ENCODE data around the gene SUCLA2. TPM values are rescaled to one million over a fixed set of nuclear protein-coding genes. Genes with fewer than 3 reads are reported as not detected.

Gene SUCLA2
- polyA plus RNA-seq, 3 donors, result 15.0 to 37.2 (median 34.3) TPM

DNA sequence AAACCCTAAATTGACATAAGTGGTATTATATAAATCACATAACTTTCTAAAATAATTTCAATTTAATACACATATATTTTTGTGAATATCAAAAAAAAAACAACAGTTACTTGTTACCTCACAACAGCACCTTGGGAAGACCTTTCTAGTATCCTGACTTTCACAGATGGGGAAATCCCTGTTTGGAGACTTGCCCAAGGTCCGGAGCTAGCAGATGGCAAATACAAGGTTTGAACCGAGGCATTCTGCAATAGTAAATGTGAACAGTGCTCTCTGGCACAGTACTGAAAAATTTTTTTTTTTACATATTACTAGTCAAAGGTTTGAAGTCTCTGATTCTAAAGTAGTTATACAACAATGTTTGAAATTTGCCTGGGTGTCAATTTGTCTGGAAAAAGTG, 104.5 kb downstream of the SUCLA2 start:
- no peak overlapping the region for H3K4me3 ChIP-seq (replicated peaks in 1 of 3; ENCODE audit: low read depth in 2 of 3, low read length in 3 of 3)
- H3K4me3 Mint-ChIP-seq, result no peak overlapping the region

GRCh38 chr13:47896111-47896510, 105.0 kb downstream of the SUCLA2 start:
- WGBS (ENCODE audit: insufficient coverage), result 83% methylated on average over 5 of the region's 5 CpGs
- no peaks in the 10 kb centered on the region for H3K36me3 ChIP-seq (replicated peaks in 1 of 2; ENCODE audit: control insufficient read depth in 1 of 2, insufficient read depth in 2 of 2, low read length in 2 of 2)
- H3K27ac ChIP-seq (ENCODE audit: low read depth in 1 of 2, low read length in 2 of 2), result no peak overlapping the region
- Mint-ChIP-seq H3K9me3 (peaks cover 0 to 11% (median 3%) of the 10 kb centered on the region in 7 donors), H3K4me3 (no peak overlapping the region), H3K27me3 (ENCODE audit: low read depth in 3 of 3) (peaks cover 0 to 2% (median 2%) of the 10 kb centered on the region in 3 donors), H3K36me3 (peaks cover 0 to 2% of the 10 kb centered on the region in 2 donors), H3K27ac (no peak overlapping the region), H3K4me1 (no peaks in the 10 kb centered on the region)
- no peak for DNase-seq
- no peaks in the 10 kb centered on the region for H3K79me2 ChIP-seq (ENCODE audit: insufficient read depth, low read length)
- no peaks in the 10 kb centered on the region for H3K4me1 ChIP-seq (ENCODE audit: control insufficient read depth in 1 of 2, insufficient read depth in 2 of 2, low read length in 2 of 2)
- no peaks in the 10 kb centered on the region for H4K20me1 ChIP-seq (ENCODE audit: insufficient read depth, low read length)
- intact Hi-C loops (cut with micrococcal nuclease), result no loop called here
- no peaks in the 10 kb centered on the region for H3K27me3 ChIP-seq (ENCODE audit: control insufficient read depth in 2 of 2, insufficient read depth in 2 of 2, low read length in 2 of 2)
- TF ChIP-seq, protein P1, sequence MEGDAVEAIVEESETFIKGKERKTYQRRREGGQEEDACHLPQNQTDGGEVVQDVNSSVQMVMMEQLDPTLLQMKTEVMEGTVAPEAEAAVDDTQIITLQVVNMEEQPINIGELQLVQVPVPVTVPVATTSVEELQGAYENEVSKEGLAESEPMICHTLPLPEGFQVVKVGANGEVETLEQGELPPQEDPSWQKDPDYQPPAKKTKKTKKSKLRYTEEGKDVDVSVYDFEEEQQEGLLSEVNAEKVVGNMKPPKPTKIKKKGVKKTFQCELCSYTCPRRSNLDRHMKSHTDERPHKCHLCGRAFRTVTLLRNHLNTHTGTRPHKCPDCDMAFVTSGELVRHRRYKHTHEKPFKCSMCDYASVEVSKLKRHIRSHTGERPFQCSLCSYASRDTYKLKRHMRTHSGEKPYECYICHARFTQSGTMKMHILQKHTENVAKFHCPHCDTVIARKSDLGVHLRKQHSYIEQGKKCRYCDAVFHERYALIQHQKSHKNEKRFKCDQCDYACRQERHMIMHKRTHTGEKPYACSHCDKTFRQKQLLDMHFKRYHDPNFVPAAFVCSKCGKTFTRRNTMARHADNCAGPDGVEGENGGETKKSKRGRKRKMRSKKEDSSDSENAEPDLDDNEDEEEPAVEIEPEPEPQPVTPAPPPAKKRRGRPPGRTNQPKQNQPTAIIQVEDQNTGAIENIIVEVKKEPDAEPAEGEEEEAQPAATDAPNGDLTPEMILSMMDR (IDR thresholded peaks at IDR 0.05), result no peak
- H3K4me2 ChIP-seq (replicated peaks; ENCODE audit: extremely low read depth, low read length, poor library complexity, severe bottlenecking), result no peak overlapping the region
- H2AFZ ChIP-seq (ENCODE audit: insufficient read depth, low read depth, low read length, poor library complexity, severe bottlenecking), result no peak overlapping the region
- H3K4me3 ChIP-seq (replicated peaks in 1 of 3; ENCODE audit: low read depth in 2 of 3, low read length in 3 of 3), result no peak overlapping the region
- no peaks in the 10 kb centered on the region for H3K9me3 ChIP-seq (replicated peaks in 1 of 2; ENCODE audit: control insufficient read depth in 1 of 2, insufficient read depth in 1 of 2, low read length in 2 of 2)
- H3K9ac ChIP-seq (ENCODE audit: insufficient read depth, low read length, poor library complexity, severe bottlenecking), result no peak overlapping the region

More for the DNA sequence above, 104.5 kb downstream of the SUCLA2 start:
- WGBS (ENCODE audit: insufficient coverage), result no CpG with 5 or more reads among the region's 2 CpGs
- Mint-ChIP-seq H3K4me1 (no peaks in the 10 kb centered on the region), H3K27ac (no peak overlapping the region), H3K9me3 (peaks cover 0 to 11% (median 3%) of the 10 kb centered on the region in 7 donors), H3K36me3 (peaks cover 0 to 2% of the 10 kb centered on the region in 2 donors), H3K27me3 (ENCODE audit: low read depth in 3 of 3) (peaks cover 0 to 2% (median 2%) of the 10 kb centered on the region in 3 donors)
- no peak for DNase-seq
- no peaks in the 10 kb centered on the region for H3K27me3 ChIP-seq (ENCODE audit: control insufficient read depth in 2 of 2, insufficient read depth in 2 of 2, low read length in 2 of 2)
- no peaks in the 10 kb centered on the region for H3K79me2 ChIP-seq (ENCODE audit: insufficient read depth, low read length)
- H3K27ac ChIP-seq (ENCODE audit: low read depth in 1 of 2, low read length in 2 of 2), result no peak overlapping the region
- H4K20me1 ChIP-seq (ENCODE audit: insufficient read depth, low read length), result no peaks in the 10 kb centered on the region
- no peak overlapping the region for H3K4me2 ChIP-seq (replicated peaks; ENCODE audit: extremely low read depth, low read length, poor library complexity, severe bottlenecking)
- no peak overlapping the region for H3K9ac ChIP-seq (ENCODE audit: insufficient read depth, low read length, poor library complexity, severe bottlenecking)
- H3K9me3 ChIP-seq (replicated peaks in 1 of 2; ENCODE audit: control insufficient read depth in 1 of 2, insufficient read depth in 1 of 2, low read length in 2 of 2), result no peaks in the 10 kb centered on the region
- no peak overlapping the region for H2AFZ ChIP-seq (ENCODE audit: insufficient read depth, low read depth, low read length, poor library complexity, severe bottlenecking)
- TF ChIP-seq, protein P1 (IDR thresholded peaks at IDR 0.05), result no peak
- H3K36me3 ChIP-seq (replicated peaks in 1 of 2; ENCODE audit: control insufficient read depth in 1 of 2, insufficient read depth in 2 of 2, low read length in 2 of 2), result no peaks in the 10 kb centered on the region
- no peaks in the 10 kb centered on the region for H3K4me1 ChIP-seq (ENCODE audit: control insufficient read depth in 1 of 2, insufficient read depth in 2 of 2, low read length in 2 of 2)
- intact Hi-C loops (cut with micrococcal nuclease), result no loop called here
